ENCODE data around the gene CASZ1. TPM values are rescaled to one million over a fixed set of nuclear protein-coding genes. Genes with fewer than 3 reads are reported as not detected.

Gene CASZ1
- total RNA-seq, 1 donor from 2014 or later: 58.2 TPM

DNA sequence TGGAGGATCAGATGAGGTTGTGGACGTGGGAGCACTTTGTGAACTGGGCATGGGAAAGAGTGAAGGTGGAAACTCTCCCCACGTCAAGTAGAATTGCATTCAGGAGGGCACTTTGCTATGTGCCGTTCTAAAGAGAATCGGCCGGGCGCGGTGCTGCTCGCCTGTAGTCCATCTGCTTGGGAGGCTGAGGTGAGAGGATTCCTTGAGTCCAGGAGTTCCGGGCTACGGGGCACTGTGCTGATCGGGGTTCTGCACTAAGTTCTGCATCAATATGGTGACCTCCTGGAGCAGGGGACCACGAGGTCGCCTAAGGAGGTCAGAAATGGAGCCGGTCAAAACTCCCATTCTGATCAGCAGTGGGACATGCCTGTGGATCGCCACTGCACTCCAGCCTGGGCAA, 179.8 kb downstream of the CASZ1 start:
- intact Hi-C loops (cut with DNase I): no loop called here
- DNase-seq (ENCODE audit: missing footprints) (no peak), ATAC-seq (no peak)

DNA sequence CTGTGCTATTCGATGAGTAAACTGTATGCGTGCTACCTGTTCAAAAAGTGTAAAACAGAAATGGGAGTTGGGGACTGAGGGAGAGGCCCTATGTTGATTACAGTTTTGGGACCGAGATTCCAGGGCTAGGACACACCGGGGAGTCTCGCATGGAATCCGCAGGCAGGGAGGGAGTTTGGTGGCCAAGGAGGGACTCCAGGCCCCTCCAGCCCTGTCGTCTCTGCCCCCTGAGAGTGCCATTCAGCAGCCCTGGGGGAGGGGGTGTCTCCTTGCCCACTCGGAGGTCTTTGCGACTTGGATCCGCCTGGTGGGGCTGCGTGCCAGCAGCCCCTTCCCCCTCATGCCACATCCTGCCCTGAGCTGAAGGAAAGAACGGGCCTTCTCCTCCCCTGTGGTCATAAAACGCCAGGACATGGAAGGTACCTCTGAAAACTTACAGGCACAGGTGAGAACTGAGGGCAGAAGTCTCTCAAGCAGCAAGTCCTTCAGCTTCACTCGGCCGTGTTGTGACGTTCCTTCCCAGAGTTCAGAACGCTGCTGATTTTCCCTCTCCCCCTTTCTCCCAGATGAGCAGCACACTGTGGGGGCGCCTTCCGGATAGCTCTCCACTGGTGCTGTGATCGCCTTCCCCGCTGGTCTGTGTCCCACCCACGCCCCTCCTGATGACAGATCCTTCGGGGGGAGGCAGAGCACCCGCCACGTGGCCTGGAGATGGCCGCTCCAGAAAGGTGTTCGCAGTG, 180.3 kb downstream of the CASZ1 start:
- ATAC-seq: no peak
- intact Hi-C loops (cut with DNase I): no loop called here

DNA sequence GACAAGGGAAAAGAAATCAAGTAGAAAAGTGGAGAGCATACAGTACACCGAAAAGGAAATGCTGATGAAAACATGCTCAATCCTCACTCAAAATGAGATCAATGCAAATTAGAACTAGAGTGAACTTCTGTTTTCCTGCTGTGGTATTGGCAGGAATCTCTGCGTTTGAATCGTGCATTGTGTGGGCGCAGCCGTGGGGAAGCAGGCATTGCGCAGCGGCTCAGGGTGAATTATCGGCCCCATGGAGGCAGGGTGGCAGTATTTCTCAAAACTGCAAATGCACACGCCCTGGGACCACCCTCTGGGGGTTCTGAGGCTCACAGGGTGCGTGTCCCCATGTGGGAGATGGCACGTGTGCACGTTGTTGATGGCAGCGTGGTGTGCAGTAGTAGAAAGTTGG, 181.1 kb downstream of the CASZ1 start:
- ATAC-seq (no peak), DNase-seq (ENCODE audit: missing footprints) (no peak)
- intact Hi-C loops (cut with DNase I): no loop called here

More for the DNA sequence above, 180.3 kb downstream of the CASZ1 start:
- no peak for DNase-seq (ENCODE audit: missing footprints)

DNA sequence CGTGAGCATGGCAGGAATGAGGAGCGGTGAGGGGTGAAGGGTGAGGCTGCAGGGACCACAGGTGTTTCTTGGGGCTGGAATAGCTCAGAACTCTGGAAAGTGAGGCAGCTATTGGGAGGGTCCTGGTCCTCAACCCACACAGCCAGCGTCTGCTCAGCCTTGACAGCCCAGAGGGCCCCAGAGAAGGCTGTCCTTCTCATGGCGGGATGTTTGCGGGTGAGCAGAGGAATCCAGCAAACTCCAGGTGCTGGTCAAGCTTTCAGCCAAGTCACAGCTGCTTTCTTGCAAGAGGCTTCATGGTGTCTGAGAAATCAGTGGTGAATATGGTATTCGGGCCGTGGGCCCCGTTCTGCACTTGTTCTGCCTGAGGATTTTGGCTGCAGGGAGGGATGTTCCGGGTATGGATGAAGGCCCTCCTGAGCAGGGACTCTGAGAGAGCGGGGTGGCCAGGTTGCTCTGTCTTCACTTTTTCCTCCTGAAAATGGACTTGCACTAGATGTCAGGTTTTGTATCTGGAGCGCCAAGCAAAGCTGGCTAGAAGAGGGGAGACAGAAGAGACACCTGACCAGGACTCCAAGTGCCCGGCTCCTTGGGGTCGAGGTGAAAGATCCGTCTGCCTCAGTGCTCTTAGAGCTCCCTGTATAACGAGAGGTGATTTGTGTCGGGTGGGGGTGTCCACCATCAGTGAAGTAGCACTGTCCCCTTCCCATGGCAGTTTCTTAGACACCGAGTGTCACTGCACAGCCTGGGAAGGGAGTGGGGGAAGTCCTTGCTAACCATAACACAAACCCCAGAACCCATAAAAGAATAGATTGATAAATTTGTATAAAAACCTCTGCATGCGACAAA, 181.8 kb downstream of the CASZ1 start:
- no peak for DNase-seq (ENCODE audit: missing footprints)
- ATAC-seq: no peak
- intact Hi-C loops (cut with DNase I): no loop called here

DNA sequence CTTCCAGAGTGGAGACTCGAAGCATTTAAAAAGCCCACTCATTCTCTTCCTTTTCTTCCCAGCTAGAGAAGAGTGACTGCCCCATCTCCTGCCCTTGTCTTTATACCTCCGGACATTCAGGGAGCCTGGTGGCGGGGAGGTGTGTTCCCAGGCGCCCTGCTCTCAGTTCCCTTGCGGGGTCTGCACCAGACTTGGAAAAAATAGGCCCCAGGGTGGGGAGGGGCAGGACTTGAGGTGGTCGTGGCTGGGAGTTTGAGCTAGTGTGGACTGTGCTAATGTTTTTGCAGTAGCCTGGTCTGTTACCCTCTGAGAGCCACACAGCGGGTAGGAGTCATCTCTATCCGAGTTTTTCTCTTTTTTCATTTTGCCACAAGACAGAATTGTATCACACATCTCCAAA, 182.6 kb downstream of the CASZ1 start:
- DNase-seq (ENCODE audit: missing footprints) (no peak), ATAC-seq (no peak)
- intact Hi-C loops (cut with DNase I): no loop called here

DNA sequence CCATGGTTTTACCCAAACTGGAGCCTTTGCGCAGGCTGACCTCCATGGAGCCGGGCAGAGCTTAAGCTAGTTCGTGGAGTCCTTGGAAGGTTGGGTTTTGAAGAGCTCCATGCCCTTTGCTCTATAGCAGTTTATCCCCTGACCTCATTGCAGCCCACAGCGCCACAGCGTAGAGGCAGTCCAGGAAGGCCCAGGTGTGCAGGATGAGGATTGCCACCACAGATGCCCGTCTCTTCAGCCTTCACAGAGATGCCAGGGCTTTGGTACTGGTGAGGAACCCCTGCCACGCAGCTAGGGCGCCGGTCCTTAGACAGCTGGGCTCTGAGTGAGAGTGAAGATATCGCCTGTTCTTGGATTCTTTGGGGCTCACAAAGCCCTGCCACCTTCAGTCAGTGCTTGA, 183.1 kb downstream of the CASZ1 start:
- intact Hi-C loops (cut with DNase I): no loop called here

DNA sequence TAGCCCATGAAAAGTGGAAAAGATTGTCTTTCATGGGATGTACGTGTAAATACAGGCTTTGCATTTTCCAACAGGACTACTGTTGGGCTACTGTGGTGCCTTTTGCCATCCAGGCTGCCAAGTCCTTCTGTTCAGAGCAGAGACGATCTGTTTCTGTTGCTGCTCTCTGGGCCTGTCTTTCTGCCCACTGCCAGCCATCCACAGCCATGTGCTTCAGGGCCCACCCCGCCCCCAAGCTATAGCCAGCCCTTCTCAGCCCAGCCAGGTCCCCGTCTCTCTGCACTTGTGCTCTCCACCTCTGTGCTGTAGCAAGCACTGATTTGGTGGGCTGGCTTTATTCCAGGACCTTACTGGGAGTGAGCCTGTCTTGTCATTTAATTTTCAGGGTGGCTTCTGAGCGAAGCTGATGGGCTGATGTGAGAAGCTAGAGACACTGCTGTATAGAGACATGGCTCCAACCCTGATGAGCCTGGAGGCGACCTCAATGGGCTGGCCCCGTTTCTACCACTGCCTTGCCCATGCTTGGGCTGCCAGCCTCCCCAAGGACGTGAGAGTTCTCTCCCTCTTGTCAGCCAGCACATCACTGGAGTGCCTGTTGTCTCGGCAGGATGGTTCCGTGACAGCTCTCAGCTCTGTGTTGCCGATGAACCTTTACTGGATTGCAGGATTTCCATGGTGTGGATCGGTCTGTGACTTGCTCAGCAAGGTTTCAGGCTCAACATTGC, 183.8 kb downstream of the CASZ1 start:
- ATAC-seq (peak; percentile 71), DNase-seq (ENCODE audit: missing footprints) (no peak)
- intact Hi-C loops (cut with DNase I): no loop called here

More for the DNA sequence above, 183.1 kb downstream of the CASZ1 start:
- no peak for DNase-seq (ENCODE audit: missing footprints)
- ATAC-seq: no peak

DNA sequence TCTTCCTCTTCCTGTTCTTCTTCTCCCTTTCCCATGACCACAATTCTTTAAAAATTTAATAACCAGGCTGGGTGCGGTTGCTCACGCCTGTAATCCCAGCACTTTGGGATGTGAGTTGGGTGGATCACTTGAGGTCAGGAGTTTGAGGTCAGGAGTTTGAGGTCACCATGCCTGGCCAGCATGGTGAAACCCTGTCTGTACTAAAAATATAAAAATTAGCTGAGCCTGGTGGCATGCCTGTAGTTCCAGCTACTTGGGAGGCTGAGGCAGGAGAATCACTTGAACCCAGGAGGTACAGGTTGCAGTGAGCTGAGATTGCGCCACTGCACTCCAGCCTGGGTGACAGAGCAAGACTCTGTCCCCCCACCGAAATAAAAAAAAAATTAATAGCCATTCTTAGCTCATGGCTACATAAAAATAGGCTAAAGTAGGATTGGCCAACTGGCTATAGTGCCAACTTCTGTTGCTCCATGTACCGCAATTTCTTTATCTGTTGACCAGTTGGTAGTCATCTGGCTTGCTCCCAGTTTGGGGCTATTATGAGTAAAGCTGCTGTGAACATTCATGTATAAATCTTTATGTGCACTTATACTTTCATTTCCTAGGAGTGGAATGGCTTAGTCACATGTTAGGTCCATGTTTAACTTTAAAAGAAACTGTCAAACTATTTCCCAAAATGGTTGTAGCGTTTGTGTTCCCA, 185.4 kb downstream of the CASZ1 start:
- intact Hi-C loops (cut with DNase I): no loop called here
- ATAC-seq (no peak), DNase-seq (ENCODE audit: missing footprints) (no peak)

DNA sequence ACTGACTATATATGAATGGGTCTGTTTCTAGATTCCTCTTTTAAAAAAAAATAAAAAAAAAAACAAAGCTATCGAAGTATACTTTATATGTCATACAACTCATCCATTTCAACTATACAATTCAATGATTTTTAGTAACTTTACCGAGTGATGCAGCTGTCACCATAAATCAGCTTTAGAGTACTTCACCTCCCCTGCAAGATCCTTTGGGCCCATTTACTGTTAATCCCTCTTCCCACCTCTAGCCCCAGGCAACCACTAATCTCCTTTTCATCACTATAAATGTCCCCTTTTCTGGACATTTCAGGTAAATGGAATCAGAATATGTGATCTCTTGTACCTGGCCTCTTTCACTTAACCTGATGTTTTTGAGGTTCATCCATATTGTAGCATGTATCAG, 187.8 kb downstream of the CASZ1 start:
- intact Hi-C loops (cut with DNase I): no loop called here
- ATAC-seq (no peak), DNase-seq (ENCODE audit: missing footprints) (no peak)

DNA sequence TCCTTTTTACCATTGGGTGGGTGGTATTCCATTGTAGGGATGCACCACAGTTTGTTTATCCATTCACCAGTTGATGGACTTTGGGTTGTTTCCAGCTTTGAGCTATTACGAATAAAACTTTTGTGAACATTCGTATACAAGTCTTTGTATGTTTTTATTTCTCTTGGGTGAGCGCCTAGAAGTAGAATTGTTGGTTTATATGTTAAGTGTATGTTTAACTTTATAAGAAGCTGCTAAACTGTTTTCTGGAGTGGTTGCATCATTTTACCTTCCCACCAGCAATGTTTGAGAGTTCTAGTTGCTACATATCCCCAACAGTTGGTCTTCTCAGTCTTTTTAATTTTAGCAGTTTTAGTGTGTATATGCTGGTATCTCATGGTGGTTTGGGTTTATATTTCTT, 189.2 kb downstream of the CASZ1 start:
- no peak for ATAC-seq
- intact Hi-C loops (cut with DNase I): no loop called here
- DNase-seq (ENCODE audit: missing footprints): no peak

DNA sequence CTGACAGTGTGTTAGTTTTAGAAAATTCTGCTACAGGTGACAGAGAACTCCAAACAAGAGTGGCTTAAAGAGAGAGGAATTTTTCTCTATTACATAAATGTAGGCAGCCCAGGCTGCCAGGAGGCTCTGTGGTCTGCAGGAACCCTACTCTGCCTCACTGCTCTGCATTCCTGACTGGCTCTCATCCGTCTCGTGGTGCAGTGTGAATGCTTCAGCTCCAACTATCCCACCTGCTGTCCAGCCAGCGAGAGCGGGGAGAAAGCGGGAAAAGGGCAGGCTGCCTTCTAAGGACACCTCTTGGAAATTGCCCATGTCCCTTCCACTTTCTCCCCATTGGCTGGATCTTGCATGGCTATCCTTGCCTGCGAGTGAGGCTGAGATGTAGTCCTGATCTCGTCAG, 190.4 kb downstream of the CASZ1 start:
- DNase-seq (ENCODE audit: missing footprints) (no peak), ATAC-seq (no peak)
- intact Hi-C loops (cut with DNase I): no loop called here

DNA sequence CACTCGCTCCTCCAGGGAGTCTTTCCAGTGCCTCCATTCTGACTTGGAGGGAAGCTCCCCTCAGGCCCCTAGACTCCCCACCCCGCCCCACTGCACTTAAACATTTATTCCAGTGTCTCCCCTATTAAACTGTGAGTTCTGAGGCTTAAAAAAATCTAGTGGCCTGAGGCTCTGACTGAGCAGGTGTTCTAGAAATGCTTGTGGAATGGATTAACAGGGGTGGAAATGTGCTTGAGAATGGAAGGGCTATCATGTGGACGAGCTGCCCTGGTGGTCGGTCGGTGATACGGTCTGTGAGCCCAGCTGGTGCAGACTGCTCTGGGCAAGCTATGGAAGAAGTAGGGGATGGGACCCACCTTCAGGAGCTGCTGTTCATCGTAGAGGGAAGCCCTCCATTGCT, 191.5 kb downstream of the CASZ1 start:
- intact Hi-C loops (cut with DNase I): no loop called here
- DNase-seq (ENCODE audit: missing footprints) (no peak), ATAC-seq (no peak)

DNA sequence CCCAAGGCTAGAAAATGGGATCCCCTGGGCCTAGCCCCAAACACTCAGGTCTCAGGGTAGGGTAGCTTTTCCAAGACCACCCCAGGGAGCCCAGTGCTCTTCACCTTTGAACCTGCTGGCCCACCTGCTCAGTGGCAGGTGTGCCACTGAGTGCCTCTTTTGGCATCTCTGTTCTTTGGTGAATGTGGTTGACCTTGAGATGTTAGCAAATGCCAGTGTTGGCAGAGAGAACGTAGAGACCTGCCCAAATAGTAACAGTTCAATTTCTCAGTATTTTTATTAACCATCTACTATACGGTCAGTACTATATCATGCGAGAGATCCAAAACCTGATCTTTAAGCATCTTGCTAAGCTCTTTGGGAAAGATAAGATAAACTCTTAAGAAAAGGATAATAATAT, 193.5 kb downstream of the CASZ1 start:
- ATAC-seq: no peak
- no peak for DNase-seq (ENCODE audit: missing footprints)
- intact Hi-C loops (cut with DNase I): no loop called here

DNA sequence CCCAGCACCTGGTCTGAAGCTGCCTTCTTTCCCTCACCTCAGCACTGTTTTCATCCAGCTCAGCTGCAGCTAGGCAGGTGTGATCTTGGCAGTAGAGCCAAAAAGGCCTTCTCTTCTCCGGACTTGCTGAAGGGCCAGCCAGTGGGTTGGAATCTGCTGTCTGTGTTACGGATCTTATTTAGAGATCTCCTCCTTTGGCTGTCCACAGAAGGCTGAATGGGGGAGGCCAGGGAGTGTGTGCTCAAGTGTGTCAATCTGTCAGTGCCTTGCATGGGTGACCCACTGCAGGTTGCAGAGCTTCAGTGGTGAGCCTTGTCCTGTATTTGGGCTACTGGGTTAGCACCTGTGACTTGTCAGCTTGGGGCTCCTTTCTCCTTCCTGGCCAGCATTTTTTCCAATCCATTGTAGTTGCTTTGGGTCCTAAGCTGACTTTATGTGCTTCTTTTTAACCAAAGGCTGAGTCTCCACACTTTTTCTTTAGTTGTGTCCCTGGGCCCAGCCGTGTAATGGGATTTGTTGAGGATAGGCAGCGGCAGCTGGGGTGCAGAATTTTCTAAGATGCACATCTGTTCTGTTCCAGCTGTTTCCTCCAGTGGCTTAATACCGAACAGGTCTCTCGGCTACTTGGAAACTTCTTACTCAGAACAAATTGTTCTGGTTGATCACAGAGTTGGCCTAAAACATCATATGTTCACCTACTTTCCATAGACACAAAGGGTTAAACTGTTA, 194.9 kb downstream of the CASZ1 start:
- intact Hi-C loops (cut with DNase I): no loop called here
- ATAC-seq (no peak), DNase-seq (ENCODE audit: missing footprints) (no peak)

DNA sequence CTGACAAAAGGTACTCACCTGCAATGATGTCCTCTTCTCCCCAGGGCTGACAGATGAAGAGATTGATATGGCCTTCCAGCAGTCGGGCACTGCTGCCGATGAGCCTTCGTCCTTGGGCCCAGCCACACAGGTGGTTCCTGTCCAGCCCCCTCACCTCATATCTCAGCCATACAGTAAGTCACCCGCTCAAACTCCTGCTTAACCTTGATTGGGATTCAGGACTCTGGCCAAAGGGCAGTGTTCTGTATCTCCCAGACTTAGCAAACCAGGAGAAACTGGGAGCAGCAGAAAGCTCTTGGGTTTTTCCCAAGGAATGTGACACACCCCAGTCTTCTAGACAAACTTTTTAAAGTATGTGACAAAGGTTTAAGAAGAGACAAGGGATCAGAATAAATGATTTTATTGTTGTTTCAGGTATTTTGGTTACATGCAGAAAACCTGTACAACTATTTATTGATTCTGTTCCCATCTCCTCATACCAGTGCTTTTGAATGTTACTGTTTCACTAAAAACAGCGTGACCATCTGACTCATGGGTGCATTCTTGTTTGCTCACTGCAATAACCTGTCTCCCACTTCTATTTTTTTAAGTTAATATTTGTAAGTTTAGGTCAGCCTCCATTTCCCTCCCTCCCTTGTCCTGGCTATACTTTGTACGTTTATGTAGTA, 197.1 kb downstream of the CASZ1 start:
- DNase-seq (ENCODE audit: missing footprints) (no peak), ATAC-seq (no peak)
- intact Hi-C loops (cut with DNase I): no loop called here

DNA sequence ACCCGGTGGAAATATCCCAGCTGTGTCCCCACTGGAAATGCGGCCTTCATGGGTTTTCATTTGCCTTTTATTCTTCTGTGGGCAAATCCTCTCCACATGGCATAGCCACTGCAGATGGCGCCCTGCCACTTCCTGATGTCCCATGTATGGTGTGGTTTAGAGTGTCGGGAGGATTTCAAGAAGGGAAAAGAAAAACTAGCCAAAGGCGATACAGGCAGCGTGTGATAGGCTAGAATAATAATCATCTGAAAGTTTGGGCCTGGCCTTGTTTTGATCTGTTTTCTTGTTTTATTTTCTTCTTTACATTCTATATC, 198.1 kb downstream of the CASZ1 start:
- no peak for ATAC-seq
- DNase-seq (ENCODE audit: missing footprints): no peak
- intact Hi-C loops (cut with DNase I): no loop called here

DNA sequence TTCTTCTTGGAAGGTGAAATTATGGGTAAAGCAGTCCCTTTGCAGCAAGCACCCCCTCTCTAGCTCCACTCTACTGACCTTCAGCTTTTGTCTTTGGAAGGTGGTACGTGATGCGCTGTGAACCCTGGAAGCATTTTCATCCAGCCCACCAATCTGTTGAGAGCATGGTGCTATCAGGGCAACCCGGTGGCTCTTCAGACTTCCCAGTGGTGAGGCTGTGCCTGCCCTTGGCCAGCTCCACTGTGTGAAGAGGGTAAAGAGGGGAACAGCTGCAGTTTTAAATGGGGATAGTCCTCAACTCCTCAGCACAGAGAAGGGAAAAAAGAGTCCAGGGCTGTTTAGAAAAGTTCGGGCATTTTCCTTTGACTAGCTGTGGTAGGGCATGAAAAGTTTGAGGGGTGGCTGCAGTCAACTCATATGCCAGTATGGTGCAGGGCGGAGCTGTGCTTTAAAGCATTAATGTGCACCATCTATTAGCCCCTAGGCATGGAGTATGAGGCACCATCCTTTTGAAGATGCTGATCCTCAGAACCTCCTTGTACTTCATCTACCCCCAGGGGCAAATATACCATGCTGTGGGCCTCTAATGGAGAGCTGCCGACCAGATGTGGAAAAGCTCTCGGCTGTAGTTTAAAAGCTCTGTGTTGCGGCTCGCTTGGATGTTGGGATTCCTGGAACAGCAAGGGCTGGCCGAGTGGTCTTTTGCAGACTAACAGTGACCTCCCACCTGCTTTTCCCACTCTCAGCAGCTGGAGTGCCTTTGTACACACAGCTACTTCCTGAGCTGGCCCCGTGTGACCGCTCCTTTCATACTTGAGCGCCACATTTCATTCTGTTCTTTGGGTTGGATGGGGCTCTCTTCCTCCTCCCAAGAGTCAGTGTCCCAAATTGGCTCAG, 198.7 kb downstream of the CASZ1 start:
- ATAC-seq: no peak
- intact Hi-C loops (cut with DNase I): no loop called here
- no peak for DNase-seq (ENCODE audit: missing footprints)

All from Right ventricle myocardium inferior (tissue), 1 donor.